ENCODE results near the gene DNER.
A peak's percentile ranks its signal among the peaks of the same experiment; 100 is the strongest.
"Not testable (repeated sequence)": the region's sequence is repeated elsewhere in the genome, so short reads cannot be mapped to it uniquely, and the experiment has no call there.

Gene DNER

GRCh38 chr2:229375251-229375650 lies 339.1 kb downstream of the DNER start:
- no peak for DNase-seq

- DNase-seq = not testable (repeated sequence)
Observed at GRCh38 chr2:229373311-229373710, 341.0 kb downstream of the DNER start.

GRCh38 chr2:229372207-229372606 lies 342.1 kb downstream of the DNER start:
- no peak for DNase-seq

- no peak for DNase-seq
Observed at GRCh38 chr2:229371086-229371485, 343.3 kb downstream of the DNER start.

GRCh38 chr2:229370509-229370908 lies 343.8 kb downstream of the DNER start:
- no peak for DNase-seq

- DNase-seq = no peak
Observed at GRCh38 chr2:229363185-229363814, 351.1 kb downstream of the DNER start.

- DNase-seq = no peak
Observed at GRCh38 chr2:229350883-229351282, 363.5 kb downstream of the DNER start.

GRCh38 chr2:229350117-229350805 lies 364.1 kb downstream of the DNER start:
- no peak for DNase-seq

- DNase-seq = no peak
Observed at GRCh38 chr2:229348128-229348527, 366.2 kb downstream of the DNER start.

GRCh38 chr2:229346816-229347540 lies 367.4 kb downstream of the DNER start:
- DNase-seq = no peak

- DNase-seq = no peak
Observed at GRCh38 chr2:229344955-229345354, 369.4 kb downstream of the DNER start.

GRCh38 chr2:229344151-229344551 lies 370.2 kb downstream of the DNER start:
- DNase-seq = no peak

GRCh38 chr2:229343661-229344060 lies 370.7 kb downstream of the DNER start:
- no peak for DNase-seq

- DNase-seq = no peak
Observed at GRCh38 chr2:229342376-229342775, 372.0 kb downstream of the DNER start.

GRCh38 chr2:229340086-229340760 lies 374.1 kb downstream of the DNER start:
- DNase-seq = no peak

- DNase-seq = no peak
Observed at GRCh38 chr2:229339618-229340017, 374.7 kb downstream of the DNER start.

GRCh38 chr2:229339171-229339570 lies 375.2 kb downstream of the DNER start:
- not testable (repeated sequence) for DNase-seq

- DNase-seq = no peak
Observed at GRCh38 chr2:229335877-229336346, 378.4 kb downstream of the DNER start.

- DNase-seq = no peak
Observed at GRCh38 chr2:229335330-229335729, 379.0 kb downstream of the DNER start.

GRCh38 chr2:229330952-229331351 lies 383.4 kb downstream of the DNER start:
- peak; percentile 5 for DNase-seq

GRCh38 chr2:229319558-229319957 lies 394.8 kb downstream of the DNER start:
- no peak for DNase-seq

GRCh38 chr2:229314117-229314516 lies 400.2 kb downstream of the DNER start:
- no peak for DNase-seq

- DNase-seq = no peak
Observed at GRCh38 chr2:229313591-229313990, 400.8 kb downstream of the DNER start.

Data from CD4-positive, alpha-beta T cell treated with Interleukin-4 for 4 hours (primary cell).